AML-193 (cell line): Measurements from ENCODE around the gene PRR23E.

Experiments used
- DNase-seq, 2 experiments: peaks; one replicate each; lab custom pipeline; 2025; lab: John Stamatoyannopoulos, UW

The PRR23E gene

DNA sequence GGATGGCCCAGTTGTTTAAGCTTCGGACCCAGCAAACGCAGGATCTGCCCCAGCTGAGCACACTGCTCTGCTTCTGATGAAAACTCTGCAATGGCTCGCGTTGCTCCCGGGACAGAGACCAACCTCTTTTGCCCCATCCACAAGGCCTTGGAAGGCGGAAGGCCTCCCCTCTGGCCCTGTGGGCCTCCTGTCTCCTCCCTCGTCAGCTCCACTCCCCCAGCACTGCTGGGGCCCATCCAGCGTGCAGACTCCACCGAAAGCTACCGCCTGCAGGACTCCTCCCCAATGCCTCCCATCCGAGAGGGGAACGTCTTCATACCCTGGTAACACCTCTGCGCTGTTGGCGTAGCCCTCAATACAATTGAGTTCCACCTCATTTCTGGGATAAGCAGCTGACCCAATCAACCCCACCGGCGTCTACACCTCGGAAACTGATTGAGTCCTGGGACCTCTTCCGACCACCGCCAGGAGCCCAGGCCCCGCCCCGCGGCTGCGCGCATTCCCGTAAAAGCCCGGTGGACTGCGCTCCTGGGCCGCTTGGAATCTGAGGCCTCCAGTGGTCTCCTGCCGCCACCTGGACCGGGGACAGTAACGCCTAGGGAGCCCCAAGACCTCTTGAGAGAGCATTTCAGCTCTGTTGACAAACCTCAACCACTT lies at the start of gene PRR23E:
Gene PRR23E, plus strand, starts transcription at position 556 of the 657 bp plus-strand sequence. CDS start 3,555 bp downstream, outside the sequence.
- DNase-seq: no peak

DNA sequence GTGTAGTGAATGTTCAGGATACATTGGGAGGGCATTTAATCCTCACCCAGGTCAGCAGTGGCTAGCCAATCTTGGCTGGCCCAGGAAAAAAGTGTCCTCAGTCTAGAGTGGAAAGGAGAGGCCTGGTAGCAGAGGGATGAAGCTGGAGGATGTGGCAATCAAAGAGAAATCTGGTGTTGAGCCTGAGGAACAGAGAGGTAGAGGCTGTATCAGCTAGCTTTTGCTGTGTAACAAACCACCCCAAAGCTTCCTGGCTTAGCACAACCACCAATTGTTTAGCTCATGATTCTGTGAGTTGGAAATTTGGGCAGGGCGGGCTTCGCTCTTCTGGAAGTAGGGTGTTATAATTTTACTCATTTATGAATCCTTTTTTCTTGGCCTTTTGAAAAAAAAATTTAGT lies 49.8 kb upstream of the PRR23E start:
- DNase-seq: no peak

- DNase-seq: no peak
Observed at GRCh38 chr3:127144631-127145030, 48.3 kb upstream of the PRR23E start.

DNA sequence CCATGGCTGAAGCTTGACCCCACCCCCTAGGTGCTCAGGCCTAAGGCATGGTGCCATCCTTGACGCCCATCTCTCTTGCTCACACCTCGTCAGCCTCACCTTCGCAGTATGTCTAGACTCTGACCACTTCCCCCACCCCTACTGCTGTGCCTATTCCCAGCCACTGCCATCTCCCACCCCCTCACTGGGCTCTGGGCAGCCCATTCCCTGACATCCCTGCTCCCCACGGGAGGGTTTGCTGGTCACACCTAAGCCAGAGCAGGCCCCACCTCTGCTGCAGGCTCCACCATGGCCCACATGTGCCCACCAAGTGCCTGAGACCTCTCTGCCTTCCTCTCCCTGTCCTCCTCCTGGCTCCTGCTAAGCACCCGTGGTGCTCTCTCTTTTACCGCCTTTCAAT lies 47.7 kb upstream of the PRR23E start:
- DNase-seq: no peak

GRCh38 chr3:127147291-127147885 lies 45.5 kb upstream of the PRR23E start:
- no peak for DNase-seq

GRCh38 chr3:127149621-127150310 lies 43.2 kb upstream of the PRR23E start:
- no peak for DNase-seq

DNA sequence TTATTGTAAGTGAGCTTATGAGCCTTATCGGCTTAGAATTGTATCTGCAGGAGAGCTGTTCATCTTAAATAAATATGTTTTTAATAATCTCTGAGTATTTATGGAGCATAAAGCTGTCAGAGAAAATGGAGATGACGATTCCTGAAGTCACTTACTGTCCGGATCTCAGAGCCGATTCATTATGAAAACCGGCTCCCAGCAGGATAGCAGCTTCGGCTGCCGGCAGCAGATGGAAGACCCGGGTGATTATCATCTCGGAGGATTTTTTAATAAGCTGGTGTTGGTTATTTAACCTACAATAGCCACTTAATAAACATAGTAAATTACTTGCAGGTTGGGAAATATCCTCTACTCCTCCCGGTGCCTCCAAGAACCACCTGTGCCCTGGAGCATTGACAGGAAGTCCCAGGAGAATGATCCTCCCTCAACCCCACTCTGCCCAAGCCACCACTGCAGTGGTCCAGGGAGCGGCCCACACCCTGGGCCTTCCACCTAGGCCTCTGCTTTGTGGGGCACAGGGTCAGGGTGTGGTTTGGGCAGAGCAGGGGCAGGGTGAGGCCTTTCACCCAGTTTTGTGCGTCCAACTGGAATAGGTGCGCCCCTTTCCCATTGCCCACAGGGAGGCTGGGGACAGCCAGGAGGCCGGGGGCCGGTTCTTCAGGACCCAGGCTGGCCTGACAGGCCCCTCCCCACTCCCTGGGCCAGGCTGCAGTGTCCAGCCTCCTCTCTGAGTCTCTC lies 42.2 kb upstream of the PRR23E start:
- DNase-seq: no peak

GRCh38 chr3:127151251-127151564 lies 41.7 kb upstream of the PRR23E start:
- DNase-seq: no peak

GRCh38 chr3:127151992-127152650 lies 40.8 kb upstream of the PRR23E start:
- DNase-seq: no peak

- DNase-seq: no peak
Observed at GRCh38 chr3:127152684-127153505, 40.0 kb upstream of the PRR23E start.

- no peak for DNase-seq
Observed at GRCh38 chr3:127153506-127153815, 39.5 kb upstream of the PRR23E start.

GRCh38 chr3:127156338-127157050 lies 36.4 kb upstream of the PRR23E start:
- no peak for DNase-seq

- no peak for DNase-seq
Observed at GRCh38 chr3:127157171-127157828, 35.6 kb upstream of the PRR23E start.

DNA sequence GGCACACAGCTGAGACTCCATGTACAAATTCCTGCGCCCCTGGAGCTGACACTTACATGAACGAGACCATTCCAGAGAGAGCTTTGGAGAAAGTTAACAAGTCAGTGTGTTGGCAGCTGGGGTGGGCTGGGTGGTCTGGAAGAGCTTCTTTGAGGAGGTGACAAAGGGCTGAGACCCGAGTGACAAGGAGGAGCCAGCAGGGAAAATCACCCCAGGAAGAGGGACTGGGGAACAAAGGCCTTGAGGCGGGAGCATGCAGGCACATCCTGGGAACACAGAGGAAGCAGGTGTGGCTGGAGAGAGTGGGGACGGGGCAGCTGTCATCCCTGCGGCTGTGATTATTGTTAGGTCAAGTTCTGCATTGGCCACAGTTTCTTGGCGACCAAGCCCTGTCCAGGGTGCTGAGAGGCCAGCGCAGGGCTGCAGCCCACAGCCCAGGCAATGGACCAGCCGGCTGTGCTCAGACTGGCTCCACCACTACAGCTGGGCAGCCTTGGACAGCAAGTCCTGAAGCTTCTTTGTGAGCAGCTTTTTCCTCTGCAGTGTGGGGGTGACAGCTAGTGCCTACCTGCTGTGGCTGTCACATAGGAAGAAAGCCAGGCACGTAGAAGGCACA lies 34.2 kb upstream of the PRR23E start:
- no peak for DNase-seq

GRCh38 chr3:127159543-127159942 lies 33.4 kb upstream of the PRR23E start:
- DNase-seq: no peak

GRCh38 chr3:127161236-127161635 lies 31.7 kb upstream of the PRR23E start:
- no peak for DNase-seq

DNA sequence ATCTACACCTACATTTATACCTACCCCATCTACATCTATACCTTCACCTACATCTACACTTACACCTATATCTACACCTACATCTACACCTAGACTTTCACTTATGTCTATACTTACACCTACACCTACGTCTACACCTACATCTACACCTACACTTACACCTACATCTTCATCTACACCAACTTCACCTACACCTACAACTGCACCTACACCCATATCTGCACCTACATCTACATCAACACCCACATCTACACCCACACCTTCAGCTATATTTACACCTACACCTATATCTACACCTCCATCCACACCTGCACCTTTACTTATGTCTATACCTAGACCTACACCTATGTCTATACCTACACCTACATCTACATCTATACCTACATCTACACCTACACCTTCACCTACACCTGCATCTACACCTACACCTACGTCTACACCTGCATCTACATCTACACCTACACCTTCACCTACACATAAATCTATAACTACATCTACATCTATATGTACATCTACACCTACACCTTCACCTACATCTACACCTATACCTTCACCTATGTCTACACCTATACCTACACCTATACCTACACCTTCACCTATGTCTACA lies 30.9 kb upstream of the PRR23E start:
- no peak for DNase-seq

DNA sequence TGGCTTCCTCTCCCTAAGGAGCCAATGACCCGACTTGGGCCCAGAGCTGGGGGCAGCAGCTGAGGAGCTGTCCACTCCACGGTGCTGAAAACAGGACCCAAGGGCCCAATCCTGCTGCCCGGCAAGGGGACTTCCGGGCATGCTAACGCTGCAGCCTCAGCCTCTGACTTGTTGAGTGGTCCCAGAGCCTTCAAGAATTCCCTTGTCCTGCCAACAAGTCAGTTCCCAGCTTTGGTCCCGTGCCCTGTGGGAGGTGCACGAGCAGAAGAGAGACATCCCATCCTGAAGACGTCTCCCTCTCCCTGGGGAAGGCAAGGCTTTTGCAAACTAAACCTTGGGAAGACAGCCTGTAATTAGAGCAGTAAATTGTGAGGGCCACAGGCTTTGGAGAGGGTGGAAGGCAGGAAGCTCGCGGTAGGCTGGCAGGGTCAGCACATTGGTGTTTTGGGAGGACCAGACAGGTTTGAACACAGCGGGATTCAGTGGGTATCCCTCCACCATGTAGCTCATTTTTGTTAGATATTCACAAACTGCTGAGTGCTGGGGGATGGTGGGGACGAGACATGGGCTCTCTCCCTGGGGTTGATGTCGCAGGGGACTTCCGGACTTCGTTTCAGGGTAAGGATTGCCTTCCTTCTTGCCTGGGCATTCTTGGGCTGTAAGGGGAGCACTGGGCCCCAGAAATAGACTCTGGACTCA lies 29.8 kb upstream of the PRR23E start:
- DNase-seq: no peak

GRCh38 chr3:127164615-127165014 lies 28.3 kb upstream of the PRR23E start:
- no peak for DNase-seq
